ENCODE results near the gene LSM5.

GRCh38 chr7:32490127-32490796 lies at the start of gene LSM5:
- TF ChIP-seq POLR2A (IDR thresholded peaks at IDR 0.05) (no peak), CTCF (IDR thresholded peaks at IDR 0.05) (no peak)

Measured in breast epithelium (tissue), 3 donors.